DMS53 (cell line): ENCODE data around the gene ATN1.

Source experiments
- DNase-seq: peaks from one replicate; lab custom pipeline; 2025; lab: John Stamatoyannopoulos, UW

Gene ATN1

DNA sequence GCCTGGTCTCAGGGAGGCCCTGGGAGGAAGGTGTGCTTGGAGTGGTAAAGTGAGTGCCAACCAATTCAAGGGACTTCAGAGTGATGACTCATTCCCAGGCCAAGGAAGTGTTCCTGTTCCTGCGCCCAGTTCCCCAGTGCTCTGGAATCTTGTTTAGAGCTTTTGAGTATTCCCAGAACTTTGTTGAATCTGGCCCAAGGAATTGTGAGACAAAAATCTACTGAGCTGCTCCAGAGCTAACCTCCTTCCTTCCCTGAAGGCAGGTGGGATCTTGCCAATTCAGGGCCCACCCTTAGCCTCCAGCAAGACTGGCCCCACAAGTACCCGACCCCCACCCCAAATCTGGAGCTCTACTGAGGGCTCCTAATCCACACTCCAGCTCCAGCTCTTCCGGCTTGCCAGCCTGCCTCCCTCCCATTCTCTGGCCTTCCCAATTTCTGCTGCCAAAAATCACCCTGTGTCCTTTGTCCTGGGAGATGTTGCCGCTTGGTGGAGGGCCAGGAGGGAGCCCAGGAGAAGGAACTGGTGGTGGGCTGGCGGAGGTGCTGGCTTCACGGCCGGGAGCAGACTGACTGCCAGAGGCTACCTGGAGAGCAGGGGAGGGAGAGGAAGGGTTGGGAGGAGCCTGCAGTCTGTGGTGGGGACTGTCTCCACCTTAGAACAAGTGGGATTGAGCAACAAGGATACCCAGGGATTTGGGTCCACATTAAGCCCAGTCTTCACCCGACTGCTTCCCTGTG, 2.0 kb upstream of the ATN1 start:
- DNase-seq: peak; percentile 87

DNA sequence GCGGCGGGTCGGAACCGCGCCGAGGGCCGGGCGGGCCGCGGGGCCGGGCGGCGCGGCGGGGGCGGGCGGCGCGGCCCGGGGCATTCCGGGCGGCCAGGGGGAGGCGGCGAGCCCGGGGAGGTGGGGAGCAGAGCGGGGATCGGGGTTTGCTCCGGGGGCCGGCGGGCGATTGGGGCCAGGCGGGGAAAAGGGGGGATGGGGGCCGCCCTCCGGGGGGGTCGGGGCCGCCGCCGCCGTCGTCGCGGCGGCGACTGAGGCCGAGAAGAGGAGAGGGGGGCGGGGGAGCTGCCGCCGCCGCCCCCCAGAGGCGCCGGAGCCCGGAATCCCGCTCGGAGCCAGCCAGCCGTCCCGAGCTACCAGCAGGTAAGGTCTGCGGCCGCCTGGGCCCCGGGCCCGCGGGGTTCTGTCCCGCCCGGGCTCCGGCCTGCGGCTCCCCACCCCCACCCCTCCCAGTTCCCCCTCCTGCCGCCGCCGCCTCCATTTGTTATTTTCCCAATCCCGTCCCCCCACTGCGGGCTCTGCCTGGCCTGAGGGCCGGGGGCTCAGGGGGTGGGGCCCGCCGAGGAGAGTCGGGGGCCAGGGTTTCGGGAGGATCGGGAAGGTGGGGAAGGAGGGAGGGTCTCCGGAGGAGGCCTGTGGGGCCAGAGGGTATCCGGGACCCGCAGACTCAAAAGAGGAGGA, 403 bp downstream of the ATN1 start:
- DNase-seq: peak; percentile 60

DNA sequence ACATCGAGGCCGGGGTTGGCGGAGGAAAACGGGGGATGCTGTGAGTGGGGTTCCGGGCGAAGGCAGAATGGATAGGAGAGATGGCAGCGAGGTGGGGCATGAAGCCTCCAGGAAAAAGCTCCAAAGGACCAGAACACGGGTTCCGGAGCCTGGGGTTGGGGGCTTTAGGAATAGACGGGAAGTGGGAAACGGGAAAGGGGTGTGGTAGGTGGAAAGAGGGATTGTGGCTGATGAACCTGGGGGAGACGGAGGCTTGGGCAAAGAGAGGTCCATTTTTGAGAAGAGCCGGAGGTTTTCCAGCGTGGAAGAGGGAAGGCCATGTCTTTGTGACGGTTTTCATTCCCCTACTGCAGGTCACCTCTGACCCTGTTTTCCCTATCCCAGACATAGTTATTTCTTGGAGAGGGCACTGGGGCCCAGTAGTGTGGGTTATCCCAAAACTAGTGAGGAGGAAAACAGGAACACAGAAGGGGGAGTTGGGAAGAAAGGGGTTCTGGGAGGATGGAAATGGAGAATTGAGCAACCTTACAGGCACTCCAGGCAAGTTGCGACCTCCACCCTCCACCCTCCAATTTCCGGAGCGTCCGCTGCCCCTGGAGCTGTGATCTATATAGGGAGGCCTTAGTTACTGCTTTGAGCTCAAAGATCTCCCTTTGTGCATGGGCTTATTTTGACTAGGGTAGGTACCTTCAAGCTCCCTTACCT, 1.1 kb downstream of the ATN1 start:
- peak; percentile 51 for DNase-seq

DNA sequence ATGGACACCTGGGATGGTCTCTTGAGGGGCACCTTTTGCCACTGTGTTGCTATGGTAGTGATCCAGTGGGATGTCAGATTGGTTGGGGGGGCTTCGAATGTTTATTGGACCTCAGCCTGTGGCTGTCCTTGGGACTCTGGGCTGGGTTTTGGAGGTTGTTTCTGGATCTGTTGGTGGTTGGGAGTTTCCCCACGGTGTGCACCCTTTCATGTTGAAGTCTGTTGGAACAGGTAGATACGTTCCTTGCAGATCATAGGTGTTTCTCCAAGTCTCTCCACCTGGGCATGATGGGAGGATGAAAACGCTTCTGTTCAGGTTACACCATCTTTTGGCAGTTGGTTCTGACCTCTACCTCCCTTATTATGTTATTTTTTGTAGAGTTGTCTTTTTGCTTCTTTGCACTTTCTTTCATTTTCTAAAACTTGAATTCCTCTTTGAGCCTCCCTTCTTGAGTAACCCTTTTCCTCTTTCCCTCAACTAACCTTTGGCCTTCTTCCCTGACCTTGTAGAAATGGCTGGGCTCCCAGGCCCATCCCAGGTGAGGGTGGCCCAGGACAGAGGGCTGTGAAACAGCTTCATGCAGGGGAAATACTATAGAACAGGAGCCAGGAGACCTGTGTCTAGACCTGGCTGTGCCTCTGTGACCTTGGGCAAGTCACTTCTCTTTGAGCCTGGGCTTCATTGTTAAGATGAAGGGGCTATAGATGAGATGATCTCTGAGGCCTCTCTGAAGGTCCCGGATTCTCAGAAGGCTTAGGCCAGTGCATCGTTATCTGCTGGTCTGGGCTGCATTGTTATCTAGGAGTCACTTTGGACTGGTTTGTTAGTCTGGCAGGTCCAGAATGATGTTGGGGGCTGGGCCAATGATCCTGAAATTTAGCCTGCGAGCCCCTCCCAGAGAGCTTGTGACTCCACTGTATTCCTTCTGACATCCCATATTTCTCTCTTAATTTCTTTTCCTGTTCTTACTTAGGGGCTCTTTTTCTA, 2.0 kb downstream of the ATN1 start:
- DNase-seq: no peak

DNA sequence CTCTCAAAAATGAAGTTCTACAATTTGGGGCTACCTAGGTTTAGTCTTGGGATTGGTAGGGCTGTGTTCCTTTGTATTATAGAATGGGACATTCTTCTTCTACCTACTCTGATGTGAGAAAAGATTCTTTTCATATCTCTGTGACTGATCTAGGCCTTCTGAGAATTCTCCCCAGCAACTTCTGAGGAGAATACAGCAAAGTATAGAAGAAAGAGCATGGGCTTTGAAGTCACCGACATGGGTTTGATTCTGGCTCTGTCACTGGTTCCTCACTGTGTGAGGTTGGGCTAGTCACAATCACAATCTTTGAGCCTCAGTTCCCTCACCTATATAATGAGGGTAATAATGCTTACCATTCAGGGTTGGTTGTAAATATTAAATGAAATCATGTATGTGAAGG, 5.0 kb downstream of the ATN1 start:
- DNase-seq: no peak

DNA sequence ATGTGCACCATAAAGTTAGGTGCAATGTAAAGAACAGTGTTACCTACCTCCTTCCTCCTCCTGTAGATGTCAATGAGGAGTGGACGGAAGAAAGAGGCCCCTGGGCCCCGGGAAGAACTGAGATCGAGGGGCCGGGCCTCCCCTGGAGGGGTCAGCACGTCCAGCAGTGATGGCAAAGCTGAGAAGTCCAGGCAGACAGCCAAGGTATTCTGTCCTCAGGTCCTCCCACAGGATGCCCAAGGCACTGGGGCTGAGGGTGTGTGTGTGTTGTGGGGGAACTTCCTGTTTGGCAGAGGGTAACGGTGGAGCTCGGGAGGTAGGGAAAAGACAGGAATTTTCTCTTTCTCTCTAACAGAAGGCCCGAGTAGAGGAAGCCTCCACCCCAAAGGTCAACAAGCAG, 6.4 kb downstream of the ATN1 start:
- DNase-seq: no peak

DNA sequence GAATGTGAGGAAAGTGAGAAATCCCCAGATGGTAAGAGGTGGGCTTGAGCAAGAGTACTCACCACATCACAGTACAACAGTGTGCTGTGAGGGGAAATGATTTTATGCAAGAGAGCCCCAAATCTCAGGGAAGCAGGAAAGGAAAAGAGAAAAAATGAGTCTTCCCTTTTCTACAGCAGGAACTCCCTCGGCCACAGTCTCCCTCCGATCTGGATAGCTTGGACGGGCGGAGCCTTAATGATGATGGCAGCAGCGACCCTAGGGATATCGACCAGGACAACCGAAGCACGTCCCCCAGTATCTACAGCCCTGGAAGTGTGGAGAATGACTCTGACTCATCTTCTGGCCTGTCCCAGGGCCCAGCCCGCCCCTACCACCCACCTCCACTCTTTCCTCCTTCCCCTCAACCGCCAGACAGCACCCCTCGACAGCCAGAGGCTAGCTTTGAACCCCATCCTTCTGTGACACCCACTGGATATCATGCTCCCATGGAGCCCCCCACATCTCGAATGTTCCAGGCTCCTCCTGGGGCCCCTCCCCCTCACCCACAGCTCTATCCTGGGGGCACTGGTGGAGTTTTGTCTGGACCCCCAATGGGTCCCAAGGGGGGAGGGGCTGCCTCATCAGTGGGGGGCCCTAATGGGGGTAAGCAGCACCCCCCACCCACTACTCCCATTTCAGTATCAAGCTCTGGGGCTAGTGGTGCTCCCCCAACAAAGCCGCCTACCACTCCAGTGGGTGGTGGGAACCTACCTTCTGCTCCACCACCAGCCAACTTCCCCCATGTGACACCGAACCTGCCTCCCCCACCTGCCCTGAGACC, 7.8 kb downstream of the ATN1 start:
- no peak for DNase-seq

DNA sequence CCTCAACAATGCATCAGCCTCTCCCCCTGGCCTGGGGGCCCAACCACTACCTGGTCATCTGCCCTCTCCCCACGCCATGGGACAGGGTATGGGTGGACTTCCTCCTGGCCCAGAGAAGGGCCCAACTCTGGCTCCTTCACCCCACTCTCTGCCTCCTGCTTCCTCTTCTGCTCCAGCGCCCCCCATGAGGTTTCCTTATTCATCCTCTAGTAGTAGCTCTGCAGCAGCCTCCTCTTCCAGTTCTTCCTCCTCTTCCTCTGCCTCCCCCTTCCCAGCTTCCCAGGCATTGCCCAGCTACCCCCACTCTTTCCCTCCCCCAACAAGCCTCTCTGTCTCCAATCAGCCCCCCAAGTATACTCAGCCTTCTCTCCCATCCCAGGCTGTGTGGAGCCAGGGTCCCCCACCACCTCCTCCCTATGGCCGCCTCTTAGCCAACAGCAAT, 8.5 kb downstream of the ATN1 start:
- no peak for DNase-seq

DNA sequence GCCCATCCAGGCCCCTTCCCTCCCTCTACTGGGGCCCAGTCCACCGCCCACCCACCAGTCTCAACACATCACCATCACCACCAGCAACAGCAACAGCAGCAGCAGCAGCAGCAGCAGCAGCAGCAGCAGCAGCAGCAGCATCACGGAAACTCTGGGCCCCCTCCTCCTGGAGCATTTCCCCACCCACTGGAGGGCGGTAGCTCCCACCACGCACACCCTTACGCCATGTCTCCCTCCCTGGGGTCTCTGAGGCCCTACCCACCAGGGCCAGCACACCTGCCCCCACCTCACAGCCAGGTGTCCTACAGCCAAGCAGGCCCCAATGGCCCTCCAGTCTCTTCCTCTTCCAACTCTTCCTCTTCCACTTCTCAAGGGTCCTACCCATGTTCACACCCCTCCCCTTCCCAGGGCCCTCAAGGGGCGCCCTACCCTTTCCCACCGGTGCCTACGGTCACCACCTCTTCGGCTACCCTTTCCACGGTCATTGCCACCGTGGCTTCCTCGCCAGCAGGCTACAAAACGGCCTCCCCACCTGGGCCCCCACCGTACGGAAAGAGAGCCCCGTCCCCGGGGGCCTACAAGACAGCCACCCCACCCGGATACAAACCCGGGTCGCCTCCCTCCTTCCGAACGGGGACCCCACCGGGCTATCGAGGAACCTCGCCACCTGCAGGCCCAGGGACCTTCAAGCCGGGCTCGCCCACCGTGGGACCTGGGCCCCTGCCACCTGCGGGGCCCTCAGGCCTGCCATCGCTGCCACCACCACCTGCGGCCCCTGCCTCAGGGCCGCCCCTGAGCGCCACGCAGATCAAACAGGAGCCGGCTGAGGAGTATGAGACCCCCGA, 9.1 kb downstream of the ATN1 start:
- DNase-seq: no peak

DNA sequence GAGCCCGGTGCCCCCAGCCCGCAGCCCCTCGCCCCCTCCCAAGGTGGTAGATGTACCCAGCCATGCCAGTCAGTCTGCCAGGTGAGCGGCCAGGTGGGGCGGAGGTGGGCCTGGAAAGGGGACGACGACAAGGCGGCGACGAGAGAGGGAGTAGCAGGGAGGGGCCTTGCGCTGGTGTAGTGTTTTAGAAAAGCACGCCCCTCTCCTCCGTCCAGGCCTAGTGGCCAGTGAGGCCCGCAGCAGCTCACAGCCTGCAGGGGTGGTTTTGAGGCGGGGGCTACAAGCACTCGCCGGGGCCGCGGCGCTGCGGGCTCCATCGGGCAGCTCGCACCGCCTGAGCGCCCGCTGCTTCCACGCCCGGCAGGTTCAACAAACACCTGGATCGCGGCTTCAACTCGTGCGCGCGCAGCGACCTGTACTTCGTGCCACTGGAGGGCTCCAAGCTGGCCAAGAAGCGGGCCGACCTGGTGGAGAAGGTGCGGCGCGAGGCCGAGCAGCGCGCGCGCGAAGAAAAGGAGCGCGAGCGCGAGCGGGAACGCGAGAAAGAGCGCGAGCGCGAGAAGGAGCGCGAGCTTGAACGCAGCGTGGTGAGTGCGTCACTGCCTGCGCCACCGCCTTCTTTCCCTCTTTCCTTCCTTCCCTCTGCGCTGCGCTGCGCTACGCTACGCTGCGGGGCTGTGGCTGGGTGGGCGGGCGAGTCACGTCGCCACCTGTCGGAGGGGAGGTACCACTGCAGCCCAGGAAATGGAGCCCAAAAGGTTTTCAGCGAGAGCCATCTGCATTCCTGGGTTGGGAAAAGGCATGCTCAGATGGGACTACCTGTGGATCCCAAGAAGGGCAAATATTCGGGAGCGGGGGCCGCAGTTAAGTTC, 10.0 kb downstream of the ATN1 start:
- peak; percentile 100 for DNase-seq

DNA sequence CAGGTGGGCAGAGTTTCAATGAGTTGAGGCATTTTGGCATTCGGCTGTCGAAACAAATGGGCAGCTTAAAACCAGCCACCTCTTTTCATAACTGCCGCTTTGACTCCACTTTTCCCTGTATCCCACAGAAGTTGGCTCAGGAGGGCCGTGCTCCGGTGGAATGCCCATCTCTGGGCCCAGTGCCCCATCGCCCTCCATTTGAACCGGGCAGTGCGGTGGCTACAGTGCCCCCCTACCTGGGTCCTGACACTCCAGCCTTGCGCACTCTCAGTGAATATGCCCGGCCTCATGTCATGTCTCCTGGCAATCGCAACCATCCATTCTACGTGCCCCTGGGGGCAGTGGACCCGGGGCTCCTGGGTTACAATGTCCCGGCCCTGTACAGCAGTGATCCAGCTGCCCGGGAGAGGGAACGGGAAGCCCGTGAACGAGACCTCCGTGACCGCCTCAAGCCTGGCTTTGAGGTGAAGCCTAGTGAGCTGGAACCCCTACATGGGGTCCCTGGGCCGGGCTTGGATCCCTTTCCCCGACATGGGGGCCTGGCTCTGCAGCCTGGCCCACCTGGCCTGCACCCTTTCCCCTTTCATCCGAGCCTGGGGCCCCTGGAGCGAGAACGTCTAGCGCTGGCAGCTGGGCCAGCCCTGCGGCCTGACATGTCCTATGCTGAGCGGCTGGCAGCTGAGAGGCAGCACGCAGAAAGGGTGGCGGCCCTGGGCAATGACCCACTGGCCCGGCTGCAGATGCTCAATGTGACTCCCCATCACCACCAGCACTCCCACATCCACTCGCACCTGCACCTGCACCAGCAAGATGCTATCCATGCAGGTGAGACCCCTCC, 10.8 kb downstream of the ATN1 start:
- no peak for DNase-seq

DNA sequence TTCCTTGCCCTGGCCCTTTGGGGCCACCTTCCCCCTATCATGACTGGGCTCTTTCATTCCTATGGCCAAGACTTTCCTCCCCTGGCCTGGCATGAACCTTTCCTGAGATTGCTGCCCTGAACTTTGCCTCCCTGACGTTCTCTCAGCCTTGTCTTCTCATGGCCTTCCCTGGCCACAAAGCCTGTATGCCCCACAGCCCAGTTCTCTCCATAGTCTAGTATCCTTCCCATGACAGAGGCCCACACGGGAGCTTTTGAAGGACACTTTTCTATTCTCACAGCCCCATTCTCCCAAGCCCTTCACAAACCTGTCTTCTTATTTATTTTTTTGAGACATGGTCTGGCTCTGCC, 11.4 kb downstream of the ATN1 start:
- DNase-seq: no peak

DNA sequence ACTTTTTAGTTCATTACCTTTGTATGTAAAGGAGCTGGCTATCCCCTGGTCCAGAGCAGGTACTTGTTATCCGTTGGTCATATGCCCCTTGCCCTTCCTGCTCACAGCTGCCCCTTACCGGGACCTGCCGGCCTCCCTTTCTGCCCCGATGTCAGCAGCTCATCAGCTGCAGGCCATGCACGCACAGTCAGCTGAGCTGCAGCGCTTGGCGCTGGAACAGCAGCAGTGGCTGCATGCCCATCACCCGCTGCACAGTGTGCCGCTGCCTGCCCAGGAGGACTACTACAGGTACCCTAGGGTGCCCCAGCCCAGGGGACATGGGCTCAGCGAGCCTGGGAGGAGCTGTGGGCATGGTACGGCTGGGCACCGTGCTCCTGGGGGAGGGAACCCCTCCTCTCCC, 13.5 kb downstream of the ATN1 start:
- no peak for DNase-seq

DNA sequence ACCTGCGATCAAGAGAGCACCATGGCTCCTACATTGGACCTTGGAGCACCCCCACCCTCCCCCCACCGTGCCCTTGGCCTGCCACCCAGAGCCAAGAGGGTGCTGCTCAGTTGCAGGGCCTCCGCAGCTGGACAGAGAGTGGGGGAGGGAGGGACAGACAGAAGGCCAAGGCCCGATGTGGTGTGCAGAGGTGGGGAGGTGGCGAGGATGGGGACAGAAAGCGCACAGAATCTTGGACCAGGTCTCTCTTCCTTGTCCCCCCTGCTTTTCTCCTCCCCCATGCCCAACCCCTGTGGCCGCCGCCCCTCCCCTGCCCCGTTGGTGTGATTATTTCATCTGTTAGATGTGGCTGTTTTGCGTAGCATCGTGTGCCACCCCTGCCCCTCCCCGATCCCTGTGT, 14.0 kb downstream of the ATN1 start:
- no peak for DNase-seq

DNA sequence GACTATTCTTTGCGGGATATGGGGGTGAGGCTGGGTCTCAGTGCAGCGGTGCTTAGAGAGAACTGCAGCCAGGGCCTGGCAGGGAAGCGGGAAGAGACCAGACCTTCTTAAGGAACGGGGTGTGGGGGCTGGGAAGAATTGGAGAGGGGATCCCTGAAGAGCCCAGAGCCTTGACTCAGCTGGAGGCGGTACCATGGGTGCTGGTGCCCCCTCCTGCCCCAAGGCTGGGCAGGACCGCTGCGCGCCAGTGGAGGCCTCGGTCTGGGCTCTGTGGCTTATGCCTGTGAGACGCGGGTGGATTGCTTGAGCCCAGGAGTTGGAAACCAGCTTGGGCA, 14.5 kb downstream of the ATN1 start:
- peak; percentile 64 for DNase-seq

DNA sequence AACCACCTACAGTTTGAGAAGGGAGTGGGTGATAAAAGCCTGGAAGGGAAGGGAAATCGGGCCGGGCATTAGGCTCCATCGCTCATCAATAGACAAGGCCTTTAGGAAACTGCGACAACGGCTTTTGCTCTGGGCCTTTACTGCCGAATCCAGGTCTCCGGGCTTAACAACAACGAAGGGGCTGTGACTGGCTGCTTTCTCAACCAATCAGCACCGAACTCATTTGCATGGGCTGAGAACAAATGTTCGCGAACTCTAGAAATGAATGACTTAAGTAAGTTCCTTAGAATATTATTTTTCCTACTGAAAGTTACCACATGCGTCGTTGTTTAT, 15.6 kb downstream of the ATN1 start:
- peak; percentile 99 for DNase-seq

DNA sequence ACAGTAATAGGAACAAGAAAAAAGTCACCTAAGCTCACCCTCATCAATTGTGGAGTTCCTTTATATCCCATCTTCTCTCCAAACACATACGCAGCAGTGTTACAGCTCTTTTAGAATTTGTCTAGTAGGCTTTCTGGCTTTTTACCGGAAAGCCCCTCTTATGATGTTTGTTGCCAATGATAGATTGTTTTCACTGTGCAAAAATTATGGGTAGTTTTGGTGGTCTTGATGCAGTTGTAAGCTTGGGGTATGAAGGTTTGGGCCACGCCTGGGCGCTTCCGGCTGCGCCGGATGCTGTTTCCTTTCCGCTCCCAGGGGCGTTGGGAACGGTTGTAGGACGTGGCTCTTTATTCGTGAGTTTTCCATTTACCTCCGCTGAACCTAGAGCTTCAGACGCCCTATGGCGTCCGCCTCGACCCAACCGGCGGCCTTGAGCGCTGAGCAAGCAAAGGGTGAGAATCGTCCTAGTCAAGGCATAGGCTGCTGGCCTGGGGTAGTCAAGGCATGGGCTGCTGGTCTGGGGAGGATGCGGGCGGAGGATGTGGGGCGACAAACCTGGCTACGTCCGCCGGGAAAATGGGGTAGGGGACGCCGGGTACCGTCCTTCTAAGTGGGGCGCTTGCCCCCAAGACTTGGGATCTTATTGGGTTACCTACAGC, 16.1 kb downstream of the ATN1 start, which contains the start of the genes C12orf57 and RNU7-1:
Gene C12orf57 (plus strand): TSS at position 301 of the 659 bp plus-strand sequence. CDS start 100 bp downstream, at position 401.
Gene RNU7-1 (plus strand): TSS at position 95 of the 659 bp plus-strand sequence.
- peak; percentile 98 for DNase-seq
